Stimulated activated CD8-positive, alpha-beta memory T cell treated with anti-CD3 and anti-CD28 coated beads, Interleukin-15, amount 100 ng/mL, for 24 hours (primary cell): ENCODE results near the gene ZNF133.

ENCODE experiments used
- DNase-seq: peaks from one replicate; pipeline ENCODE4 v3.0.0-alpha.2; 2020; ENCODE audit warnings: low read depth

The ZNF133 gene

DNA sequence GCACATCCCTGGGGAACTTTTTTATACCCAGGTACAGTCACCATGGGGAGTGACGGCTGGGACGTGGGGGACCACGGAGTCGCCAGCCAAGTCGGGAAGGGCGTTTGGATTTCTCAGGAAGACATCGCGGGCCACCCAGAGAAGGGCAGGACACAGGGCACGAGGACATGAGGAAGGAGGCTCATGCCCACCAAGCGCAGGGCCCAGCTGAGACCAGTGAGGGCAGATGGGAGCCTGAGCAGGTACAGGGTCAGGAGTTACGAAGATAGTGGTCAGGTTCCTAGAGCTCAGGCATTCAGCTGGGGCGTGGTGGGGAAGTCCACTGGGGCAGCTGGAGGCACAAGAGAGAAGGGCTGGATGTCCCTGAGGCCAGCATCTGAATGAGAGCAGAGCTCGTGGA lies 74.6 kb downstream of the ZNF133 start:
- DNase-seq: no peak

DNA sequence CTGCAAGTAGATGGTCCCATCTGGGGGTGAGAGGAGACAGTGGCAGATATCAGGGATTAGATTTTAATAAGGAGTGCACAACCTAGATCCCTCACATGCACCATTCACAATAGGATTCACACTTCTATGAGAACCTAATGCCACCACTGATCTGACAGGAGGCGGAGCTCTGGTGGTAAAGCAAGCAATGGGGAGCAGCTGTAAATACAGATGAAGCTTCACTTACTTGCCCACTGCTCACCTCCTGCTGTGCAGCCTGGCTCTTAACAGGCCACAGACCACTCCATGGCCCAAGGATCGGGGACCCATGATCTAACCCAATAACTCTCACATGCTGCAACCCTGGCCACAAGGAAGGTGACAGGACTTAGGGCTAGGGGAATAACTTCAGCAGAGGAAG lies 75.4 kb downstream of the ZNF133 start:
- no peak for DNase-seq

DNA sequence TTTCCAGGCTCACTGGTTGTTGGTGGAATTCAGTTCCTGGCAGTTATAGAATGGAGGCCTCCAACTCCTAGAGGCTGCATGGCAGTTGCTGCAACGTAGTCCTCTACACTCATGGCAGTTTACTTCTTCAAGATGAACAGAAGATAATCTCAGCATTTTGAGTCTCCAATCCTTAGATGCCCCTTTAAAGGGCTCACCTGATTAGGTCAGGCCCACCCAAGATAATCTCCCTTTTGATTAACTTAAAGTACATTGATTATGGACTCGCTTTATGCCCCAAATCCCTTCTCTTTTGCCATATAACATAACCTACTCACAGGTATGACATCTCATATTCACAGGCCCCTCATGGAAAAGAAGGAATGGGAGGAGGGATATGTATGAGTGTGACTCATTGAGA lies 76.4 kb downstream of the ZNF133 start:
- DNase-seq: no peak
